ENCODE results near the gene AUTS2. TPM values are rescaled to one million over a fixed set of nuclear protein-coding genes. Genes with fewer than 3 reads are reported as not detected.

Gene AUTS2
- total RNA-seq, 2 experiments from 2014 or later = 4.0 to 4.7 TPM

- peaks cover 4% of the 10 kb centered on the region for H3K27me3 Mint-ChIP-seq
- CTCF ChIA-PET = interaction anchor here (1.1 kb wide), 1 partner anchor 41 kb away, joined by 3 read pairs; no protein-coding TSS in a partner anchor
- H3K4me3 Mint-ChIP-seq = no peak overlapping the region
- no peaks in the 10 kb centered on the region for H3K4me1 Mint-ChIP-seq (ENCODE audit: low read depth)
- POLR2A ChIA-PET = no interaction called here
- intact Hi-C loops (cut with micrococcal nuclease) = no loop called here
- H3K9me3 Mint-ChIP-seq = peaks cover 5% of the 10 kb centered on the region
- no peak overlapping the region for H3K27ac Mint-ChIP-seq
- DNase-seq = no peak
- no peaks in the 10 kb centered on the region for H3K36me3 Mint-ChIP-seq
Observed at GRCh38 chr7:70607759-70608158, 1009.5 kb downstream of the AUTS2 start.

- DNase-seq = no peak
- Mint-ChIP-seq H3K27me3 (peaks cover 4% of the 10 kb centered on the region), H3K27ac (no peak overlapping the region), H3K9me3 (peaks cover 5% of the 10 kb centered on the region), H3K4me3 (no peak overlapping the region), H3K4me1 (ENCODE audit: low read depth) (no peaks in the 10 kb centered on the region), H3K36me3 (no peaks in the 10 kb centered on the region)
- ChIA-PET POLR2A (no interaction called here), CTCF (interaction anchor here (1.1 kb wide), 1 partner anchor 41 kb away, joined by 3 read pairs; no protein-coding TSS in a partner anchor)
- intact Hi-C loops (cut with micrococcal nuclease) = no loop called here
Observed at GRCh38 chr7:70608229-70608628, 1010.0 kb downstream of the AUTS2 start.

GRCh38 chr7:70612811-70613210 is 1014.5 kb downstream of the AUTS2 start:
- peaks cover 4% of the 10 kb centered on the region for H3K27me3 Mint-ChIP-seq
- ChIA-PET POLR2A (no interaction called here), CTCF (no interaction called here)
- intact Hi-C loops (cut with micrococcal nuclease) = no loop called here
- no peaks in the 10 kb centered on the region for H3K9me3 Mint-ChIP-seq
- DNase-seq = no peak
- no peak overlapping the region for H3K4me3 Mint-ChIP-seq
- no peak overlapping the region for H3K27ac Mint-ChIP-seq
- H3K4me1 Mint-ChIP-seq (ENCODE audit: low read depth) = no peaks in the 10 kb centered on the region
- no peaks in the 10 kb centered on the region for H3K36me3 Mint-ChIP-seq

- intact Hi-C loops (cut with micrococcal nuclease) = no loop called here
- Mint-ChIP-seq H3K9me3 (no peaks in the 10 kb centered on the region), H3K27ac (no peak overlapping the region), H3K4me3 (no peak overlapping the region), H3K36me3 (no peaks in the 10 kb centered on the region), H3K27me3 (peaks cover 4% of the 10 kb centered on the region), H3K4me1 (ENCODE audit: low read depth) (no peaks in the 10 kb centered on the region)
- POLR2A ChIA-PET = no interaction called here
- DNase-seq = no peak
- CTCF ChIA-PET = no interaction called here
Observed at GRCh38 chr7:70614237-70615045, 1016.2 kb downstream of the AUTS2 start.

- intact Hi-C loops (cut with micrococcal nuclease) = no loop called here
- H3K4me1 Mint-ChIP-seq (ENCODE audit: low read depth) = no peaks in the 10 kb centered on the region
- no peak overlapping the region for H3K4me3 Mint-ChIP-seq
- H3K27ac Mint-ChIP-seq = no peak overlapping the region
- no peak for DNase-seq
- CTCF ChIA-PET = no interaction called here
- H3K27me3 Mint-ChIP-seq = peaks cover 4% of the 10 kb centered on the region
- POLR2A ChIA-PET = no interaction called here
- H3K9me3 Mint-ChIP-seq = no peaks in the 10 kb centered on the region
- no peaks in the 10 kb centered on the region for H3K36me3 Mint-ChIP-seq
Observed at GRCh38 chr7:70615066-70615606, 1016.9 kb downstream of the AUTS2 start.

- Mint-ChIP-seq H3K27me3 (peaks cover under 1% of the 10 kb centered on the region), H3K27ac (no peak overlapping the region), H3K4me3 (no peak overlapping the region), H3K36me3 (no peaks in the 10 kb centered on the region), H3K4me1 (ENCODE audit: low read depth) (no peaks in the 10 kb centered on the region), H3K9me3 (no peaks in the 10 kb centered on the region)
- CTCF ChIA-PET = no interaction called here
- POLR2A ChIA-PET = no interaction called here
- DNase-seq = no peak
- intact Hi-C loops (cut with micrococcal nuclease) = no loop called here
Observed at GRCh38 chr7:70616211-70616610, 1017.9 kb downstream of the AUTS2 start.

- Mint-ChIP-seq H3K27ac (no peak overlapping the region), H3K9me3 (no peaks in the 10 kb centered on the region), H3K4me3 (no peak overlapping the region), H3K4me1 (ENCODE audit: low read depth) (no peaks in the 10 kb centered on the region), H3K36me3 (no peaks in the 10 kb centered on the region), H3K27me3 (no peaks in the 10 kb centered on the region)
- POLR2A ChIA-PET = no interaction called here
- DNase-seq = no peak
- CTCF ChIA-PET = no interaction called here
- intact Hi-C loops (cut with micrococcal nuclease) = no loop called here
Observed at GRCh38 chr7:70616821-70617220, 1018.5 kb downstream of the AUTS2 start.

GRCh38 chr7:70618020-70618551 is 1019.8 kb downstream of the AUTS2 start:
- intact Hi-C loops (cut with micrococcal nuclease) = no loop called here
- H3K9me3 Mint-ChIP-seq = no peaks in the 10 kb centered on the region
- no peaks in the 10 kb centered on the region for H3K27me3 Mint-ChIP-seq
- CTCF ChIA-PET = interaction anchor here (0.7 kb wide), 1 partner anchor 68 kb away, joined by 4 read pairs; no protein-coding TSS in a partner anchor
- H3K36me3 Mint-ChIP-seq = no peaks in the 10 kb centered on the region
- H3K4me1 Mint-ChIP-seq (ENCODE audit: low read depth) = no peaks in the 10 kb centered on the region
- H3K4me3 Mint-ChIP-seq = no peak overlapping the region
- no peak overlapping the region for H3K27ac Mint-ChIP-seq
- POLR2A ChIA-PET = no interaction called here
- DNase-seq = no peak

- Mint-ChIP-seq H3K4me3 (no peak overlapping the region), H3K36me3 (no peaks in the 10 kb centered on the region), H3K9me3 (no peaks in the 10 kb centered on the region), H3K27me3 (no peaks in the 10 kb centered on the region), H3K27ac (no peak overlapping the region), H3K4me1 (ENCODE audit: low read depth) (no peaks in the 10 kb centered on the region)
- POLR2A ChIA-PET = no interaction called here
- no peak for DNase-seq
- intact Hi-C loops (cut with micrococcal nuclease) = no loop called here
- CTCF ChIA-PET = no interaction called here
Observed at GRCh38 chr7:70619130-70619529, 1020.9 kb downstream of the AUTS2 start.

GRCh38 chr7:70619659-70620058 is 1021.4 kb downstream of the AUTS2 start:
- Mint-ChIP-seq H3K4me3 (no peak overlapping the region), H3K36me3 (no peaks in the 10 kb centered on the region), H3K27me3 (no peaks in the 10 kb centered on the region), H3K9me3 (no peaks in the 10 kb centered on the region), H3K27ac (no peak overlapping the region), H3K4me1 (ENCODE audit: low read depth) (no peaks in the 10 kb centered on the region)
- no peak for DNase-seq
- POLR2A ChIA-PET = no interaction called here
- CTCF ChIA-PET = no interaction called here
- intact Hi-C loops (cut with micrococcal nuclease) = no loop called here

- POLR2A ChIA-PET = no interaction called here
Observed at GRCh38 chr7:70620333-70621055, 1022.2 kb downstream of the AUTS2 start.

GRCh38 chr7:70621954-70622600 is 1023.8 kb downstream of the AUTS2 start:
- no peak for DNase-seq
- Mint-ChIP-seq H3K9me3 (no peaks in the 10 kb centered on the region), H3K36me3 (no peaks in the 10 kb centered on the region), H3K27me3 (no peaks in the 10 kb centered on the region), H3K4me1 (ENCODE audit: low read depth) (no peaks in the 10 kb centered on the region), H3K4me3 (no peak overlapping the region), H3K27ac (no peak overlapping the region)
- CTCF ChIA-PET = no interaction called here
- intact Hi-C loops (cut with micrococcal nuclease) = no loop called here
- POLR2A ChIA-PET = no interaction called here

More at GRCh38 chr7:70620333-70621055, 1022.2 kb downstream of the AUTS2 start:
- Mint-ChIP-seq H3K27ac (no peak overlapping the region), H3K4me1 (ENCODE audit: low read depth) (no peaks in the 10 kb centered on the region), H3K4me3 (no peak overlapping the region), H3K36me3 (no peaks in the 10 kb centered on the region), H3K9me3 (no peaks in the 10 kb centered on the region), H3K27me3 (no peaks in the 10 kb centered on the region)
- DNase-seq = no peak
- CTCF ChIA-PET = no interaction called here
- intact Hi-C loops (cut with micrococcal nuclease) = no loop called here
